GM12878 (cell line): ENCODE data around the gene IQCF2. TPM values are rescaled to one million over a fixed set of nuclear protein-coding genes. Genes with fewer than 3 reads are reported as not detected.

ENCODE experiments used
- ATAC-seq: fragments of 200-7000 bp; cut with Tn5 transposase; 3 replicates; pipeline ENCODE4 v1.9.1; 2020; ENCODE audit warnings: mild to moderate bottlenecking, moderate library complexity
- BruUV-seq: library from RNA; stranded (reverse); fragments of 400-500 nt; replicated peaks from 2 replicates; lab custom pipeline; 2021; lab: Mats Ljungman, UMichigan
- CTCF ChIA-PET: fragments of 300-600 bp; sonication (Branson Sonifier 250); formaldehyde crosslinking; extraction: SDS; loops from one replicate; lab custom pipeline; 2021; ENCODE audit warnings: inconsistent platforms; lab: Yijun Ruan, JAX
- POLR2A ChIA-PET: fragments of 350-600 bp; formaldehyde crosslinking; extraction: SDS; loops from one replicate; lab custom pipeline; 2021; ENCODE audit warnings: inconsistent platforms; lab: Charles Lee
- RAD21 ChIA-PET: fragments of 300-600 bp; sonication (Branson Sonifier 250); formaldehyde crosslinking; loops from one replicate; lab custom pipeline; 2023; ENCODE audit warnings: antibody characterized with exemption; ENCODE audit not compliant: unreplicated experiment; lab: Charles Lee
- SMC1A ChIA-PET: fragments of 300-600 bp; sonication (Branson Sonifier 250); formaldehyde crosslinking; loops from one replicate; lab custom pipeline; 2023; ENCODE audit not compliant: unreplicated experiment, uncharacterized antibody; lab: Charles Lee
- DNase-seq: peaks from one replicate; pipeline ENCODE4 v3.0.0-alpha.2; 2011; ENCODE audit warnings: low read depth, low spot score
- FAIRE-seq: peaks from 3 replicates; lab custom pipeline; 2011; peaks lifted over from hg19 to GRCh38; lab: Jason Lieb, UNC
- H2AFZ ChIP-seq: 2 replicates; pipeline ENCODE4 v1.6.0; 2011; ENCODE audit warnings: low read depth, low read length, control low read depth; ENCODE audit not compliant: control insufficient read depth
- H3K27ac ChIP-seq: 2 replicates; pipeline ENCODE4 v1.5.1; 2011; ENCODE audit warnings: control low read depth; ENCODE audit not compliant: control insufficient read depth, insufficient read depth
- H3K27me3 ChIP-seq, 2 experiments: replicated peaks in 1 of 2; 2 replicates each; pipeline versions ENCODE4 v1.6.0 to v1.6.1; 2011; ENCODE audit warnings: low read length in 1 of 2; ENCODE audit not compliant: control insufficient read depth in 2 of 2, insufficient read depth in 2 of 2
- H3K36me3 ChIP-seq, 2 experiments: 2 replicates each; pipeline ENCODE4 v1.5.1; 2011; ENCODE audit warnings: low read length in 1 of 2; ENCODE audit not compliant: control insufficient read depth in 2 of 2, insufficient read depth in 2 of 2
- H3K4me1 ChIP-seq: 2 replicates; pipeline ENCODE4 v1.6.1; 2011; ENCODE audit warnings: mild to moderate bottlenecking, low read length, moderate library complexity, mixed read lengths; ENCODE audit not compliant: control insufficient read depth, insufficient read depth
- H3K4me2 ChIP-seq: 2 replicates; pipeline ENCODE4 v1.6.0; 2011; ENCODE audit warnings: control low read depth; ENCODE audit not compliant: control insufficient read depth, insufficient read depth
- H3K4me3 ChIP-seq: fragments of 200-600 bp; sonication (generic); 2 replicates; pipeline ENCODE4 v1.5.1; 2016
- H3K79me2 ChIP-seq: 2 replicates; pipeline ENCODE4 v1.6.0; 2011; ENCODE audit warnings: low read length; ENCODE audit not compliant: control insufficient read depth, insufficient read depth
- H3K9ac ChIP-seq: 2 replicates; pipeline ENCODE4 v1.8.0; 2011; ENCODE audit warnings: low read length, control low read depth, mixed read lengths; ENCODE audit not compliant: control insufficient read depth, insufficient read depth
- H3K9me3 ChIP-seq: replicated peaks from 3 replicates; pipeline ENCODE4 v1.5.1; 2011; ENCODE audit warnings: mild to moderate bottlenecking, low read length; ENCODE audit not compliant: control insufficient read depth, insufficient read depth
- H4K20me1 ChIP-seq: 2 replicates; pipeline ENCODE4 v1.6.0; 2011; ENCODE audit not compliant: control insufficient read depth, insufficient read depth
- CBX5 ChIP-seq: sonication (generic); IDR thresholded peaks from 2 replicates; pipeline ENCODE4 v1.6.1; 2016; ENCODE audit warnings: low read depth, moderate library complexity, mild to moderate bottlenecking, inconsistent platforms
- EP300 ChIP-seq, 2 experiments: fragments of 150-350 bp in 1 of 2; IDR thresholded peaks; 2 replicates each; pipeline ENCODE4 v1.6.1; 2011 to 2012; ENCODE audit warnings: low read depth in 2 of 2, low read length in 2 of 2, borderline replicate concordance in 1 of 2, improper control_type of control experiment in 1 of 2, inconsistent platforms in 1 of 2; ENCODE audit not compliant: control insufficient read depth in 1 of 2
- EZH2 ChIP-seq: IDR thresholded peaks from 2 replicates; pipeline ENCODE4 v1.6.1; 2012; ENCODE audit warnings: low read depth, mild to moderate bottlenecking, control low read depth, inconsistent platforms, low read length, borderline replicate concordance; ENCODE audit not compliant: control insufficient read depth
- IKZF2 ChIP-seq, 2 experiments: fragments of 450-650 bp; IDR thresholded peaks; 2 replicates each; pipeline ENCODE4 v1.6.1; 2017; ENCODE audit warnings: mild to moderate bottlenecking in 2 of 2, moderate library complexity in 2 of 2
- JUND ChIP-seq: IDR thresholded peaks from 2 replicates; pipeline ENCODE4 v1.6.1; 2012; ENCODE audit warnings: low read depth, mild to moderate bottlenecking, low read length, improper control_type of control experiment, moderate library complexity
- MEF2A ChIP-seq: IDR thresholded peaks from 2 replicates; pipeline ENCODE4 v1.6.1; 2011; ENCODE audit warnings: low read depth, mild to moderate bottlenecking, low read length, moderate library complexity; ENCODE audit not compliant: insufficient read depth
- MYC ChIP-seq: IDR thresholded peaks from 2 replicates; pipeline ENCODE4 v1.6.1; 2011; ENCODE audit warnings: mild to moderate bottlenecking, low read length, moderate library complexity, inconsistent platforms; ENCODE audit not compliant: insufficient read depth, insufficient replicate concordance, insufficient read length, severe bottlenecking
- NFYB ChIP-seq: IDR thresholded peaks from 2 replicates; pipeline ENCODE4 v1.6.1; 2011; ENCODE audit warnings: low read depth, mild to moderate bottlenecking, low read length, improper control_type of control experiment, moderate library complexity; ENCODE audit not compliant: insufficient read depth
- PAX5 ChIP-seq: IDR thresholded peaks from 2 replicates; pipeline ENCODE4 v1.6.1; 2011; ENCODE audit warnings: low read depth, low read length, borderline replicate concordance
- RBBP5 ChIP-seq: fragments of 200-600 bp; sonication (generic); conservative IDR thresholded peaks from 2 replicates; pipeline ENCODE4 v1.6.1; 2016
- RELA ChIP-seq: fragments of 450-650 bp; IDR thresholded peaks from 2 replicates; pipeline ENCODE4 v1.8.0; 2014; ENCODE audit warnings: borderline replicate concordance; ENCODE audit not compliant: partially characterized antibody
- TAF1 ChIP-seq: IDR thresholded peaks from 2 replicates; pipeline ENCODE4 v1.6.1; 2011; ENCODE audit warnings: mild to moderate bottlenecking, low read depth, low read length, borderline replicate concordance
- TCF3 ChIP-seq: IDR thresholded peaks from 2 replicates; pipeline ENCODE4 v1.6.1; 2012; ENCODE audit warnings: low read depth, mild to moderate bottlenecking, low read length, borderline replicate concordance; ENCODE audit not compliant: insufficient read depth
- WGBS: methylation state at CpG from one replicate; pipeline ENCODE4 v1.1.6; 2016; ENCODE audit warnings: low lambda C conversion rate; ENCODE audit not compliant: insufficient replicate concordance, insufficient coverage; ENCODE audit errors: missing lambda C conversion rate; 5-methylcytosine and 5-hydroxymethylcytosine counted together
- in situ Hi-C: fragments of 300-500 bp; cut with MboI; formaldehyde crosslinking; loops from 9 replicates; pipeline ENCODE4 v1.14.3; 2018; ENCODE audit warnings: mixed read lengths
- intact Hi-C: fragments of 100-400 bp; cut with micrococcal nuclease; formaldehyde crosslinking; loops from one replicate; pipeline ENCODE4 v1.14.2; 2022; ENCODE audit not compliant: unreplicated experiment
- polyA plus RNA-seq, 11 experiments: library from polyadenylated mRNA; depleted of rRNA in 4 of 11; unstranded in 6 of 11; stranded (reverse) in 5 of 11; fragments of >200 nt; fragmentation: Nextera tagmentation in 4 of 11; fragmentation: Illumina TruSeq in 1 of 11; extraction: Ambion mirVana in 4 of 11; extraction: Trizol in 1 of 11; gene quantifications; 1 replicate in 1 of 11; 2 replicates in 10 of 11; pipeline versions ENCODE4 v1.2.1 to v1.2.3, GENCODE V29; 2011 to 2016; ENCODE audit warnings: inconsistent platforms in 2 of 11, missing spikeins in 2 of 11, low read depth in 1 of 11
- total RNA-seq, 4 experiments: library from RNA; depleted of rRNA in 3 of 4; stranded (reverse); fragments of >200 nt in 3 of 4; fragmentation: Illumina TruSeq in 1 of 4; extraction: Trizol in 1 of 4; gene quantifications; 2 replicates each; pipeline versions ENCODE4 v1.2.1 to v1.2.3, GENCODE V29; 2013 to 2021
- TF ChIP-seq, protein P1 (sequence below): fragments of 150-350 bp; IDR thresholded peaks from 2 replicates; pipeline ENCODE4 v1.6.1; 2014; ENCODE audit warnings: mild to moderate bottlenecking, low read depth, low read length
- TF ChIP-seq, protein P2 (sequence below): fragments of 450-650 bp; IDR thresholded peaks from 2 replicates; pipeline ENCODE4 v1.6.1; 2017; ENCODE audit warnings: low read depth, mild to moderate bottlenecking, moderate library complexity

The IQCF2 gene
- total and polyA plus RNA-seq, 10 of the 15 experiments (the other 5 are each of a cell fraction or from before 2014, with no cell fraction given) = not detected

DNA sequence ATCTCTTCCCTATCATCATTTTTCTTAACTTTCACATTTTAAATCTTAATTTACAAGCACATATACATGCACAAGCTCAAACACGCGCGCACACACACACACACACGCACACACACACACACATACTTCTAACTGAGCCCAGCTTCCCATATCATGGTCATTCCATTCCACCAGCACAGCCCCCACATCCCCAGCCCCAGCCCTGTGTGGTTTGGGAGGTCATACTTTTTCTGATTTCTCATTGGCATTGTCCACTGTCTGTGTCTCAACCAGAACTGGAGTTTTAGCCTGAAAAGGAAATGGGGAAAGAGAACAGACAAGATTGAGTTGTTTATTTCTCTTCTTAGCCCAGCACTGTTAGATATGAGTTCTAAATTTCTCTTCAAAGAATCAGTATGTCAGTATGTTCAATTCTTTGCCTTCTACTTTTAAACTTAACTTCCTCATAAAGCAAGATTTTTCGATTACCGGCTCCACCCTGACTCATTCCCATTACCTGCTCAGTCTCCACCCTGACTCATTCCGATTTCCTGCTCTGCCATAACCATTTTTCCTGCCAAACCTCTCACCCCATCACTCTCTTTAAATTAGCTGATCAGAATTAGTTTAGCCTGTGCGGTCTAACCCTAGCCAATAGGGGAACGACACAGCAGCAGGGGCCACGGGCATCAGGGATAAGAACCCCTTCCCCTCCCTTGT, 35.3 kb downstream of the IQCF2 start (continued):
- TF ChIP-seq EP300 (IDR thresholded peaks at IDR 0.05; ENCODE audit: borderline replicate concordance in 1 of 2, control insufficient read depth in 1 of 2, low read depth in 2 of 2, low read length in 2 of 2) (no peak), PAX5 (no peak), MYC (no peak), MEF2A (no peak), NFYB (no peak)
- TF ChIP-seq, protein P1, sequence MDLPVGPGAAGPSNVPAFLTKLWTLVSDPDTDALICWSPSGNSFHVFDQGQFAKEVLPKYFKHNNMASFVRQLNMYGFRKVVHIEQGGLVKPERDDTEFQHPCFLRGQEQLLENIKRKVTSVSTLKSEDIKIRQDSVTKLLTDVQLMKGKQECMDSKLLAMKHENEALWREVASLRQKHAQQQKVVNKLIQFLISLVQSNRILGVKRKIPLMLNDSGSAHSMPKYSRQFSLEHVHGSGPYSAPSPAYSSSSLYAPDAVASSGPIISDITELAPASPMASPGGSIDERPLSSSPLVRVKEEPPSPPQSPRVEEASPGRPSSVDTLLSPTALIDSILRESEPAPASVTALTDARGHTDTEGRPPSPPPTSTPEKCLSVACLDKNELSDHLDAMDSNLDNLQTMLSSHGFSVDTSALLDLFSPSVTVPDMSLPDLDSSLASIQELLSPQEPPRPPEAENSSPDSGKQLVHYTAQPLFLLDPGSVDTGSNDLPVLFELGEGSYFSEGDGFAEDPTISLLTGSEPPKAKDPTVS = no peak

GRCh38 chr3:51897391-51897790, 36.0 kb downstream of the IQCF2 start:
- ChIA-PET SMC1A (no interaction called here), RAD21 (no interaction called here), CTCF (no interaction called here), POLR2A (interaction anchor here (0.6 kb wide), 2 partner anchors 319 to 1699 kb away, joined by 3 to 7 read pairs; no protein-coding TSS in a partner anchor)
- Histone ChIP-seq H3K4me1 (no peaks in the 10 kb centered on the region), H2AFZ (no peak overlapping the region), H3K79me2 (no peaks in the 10 kb centered on the region), H3K9ac (no peak overlapping the region), H3K4me3 (no peak overlapping the region), H3K27ac (no peak overlapping the region), H3K36me3 (no peaks in the 10 kb centered on the region), H3K9me3 (no peaks in the 10 kb centered on the region), H4K20me1 (no peaks in the 10 kb centered on the region), H3K4me2 (no peak overlapping the region), H3K27me3 (no peaks in the 10 kb centered on the region; a peak in 1 of 4 replicates)
- 71% methylated on average over 15 of the region's 15 CpGs for WGBS
- no peak for ATAC-seq
- no peak for DNase-seq
- intact Hi-C loops (no loop called here), in situ Hi-C loops (no loop called here)
- FAIRE-seq = no peak
- BruUV-seq = no TSS peak
- TF ChIP-seq TAF1 (no peak), IKZF2 (IDR thresholded peaks at IDR 0.05) (no peak), EZH2 (no peak), JUND (no peak), RELA (no peak), CBX5 (no peak), TCF3 (no peak), RBBP5 (no peak)
- TF ChIP-seq, protein P2, sequence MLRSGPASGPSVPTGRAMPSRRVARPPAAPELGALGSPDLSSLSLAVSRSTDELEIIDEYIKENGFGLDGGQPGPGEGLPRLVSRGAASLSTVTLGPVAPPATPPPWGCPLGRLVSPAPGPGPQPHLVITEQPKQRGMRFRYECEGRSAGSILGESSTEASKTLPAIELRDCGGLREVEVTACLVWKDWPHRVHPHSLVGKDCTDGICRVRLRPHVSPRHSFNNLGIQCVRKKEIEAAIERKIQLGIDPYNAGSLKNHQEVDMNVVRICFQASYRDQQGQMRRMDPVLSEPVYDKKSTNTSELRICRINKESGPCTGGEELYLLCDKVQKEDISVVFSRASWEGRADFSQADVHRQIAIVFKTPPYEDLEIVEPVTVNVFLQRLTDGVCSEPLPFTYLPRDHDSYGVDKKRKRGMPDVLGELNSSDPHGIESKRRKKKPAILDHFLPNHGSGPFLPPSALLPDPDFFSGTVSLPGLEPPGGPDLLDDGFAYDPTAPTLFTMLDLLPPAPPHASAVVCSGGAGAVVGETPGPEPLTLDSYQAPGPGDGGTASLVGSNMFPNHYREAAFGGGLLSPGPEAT = no peak
